Skeletal muscle tissue (tissue), 4 donors: ENCODE measurements around the gene HRK. TPM values are rescaled to one million over a fixed set of nuclear protein-coding genes. Genes with fewer than 3 reads are reported as not detected.

Source experiments
- H3K27ac ChIP-seq: one replicate; pipeline ENCODE4 v1.7.0; 2013; ENCODE audit warnings: mild to moderate bottlenecking, low read depth, low read length, inconsistent platforms
- H3K27me3 ChIP-seq, 3 donors: one replicate each; pipeline ENCODE4 v1.7.0; 2013; ENCODE audit warnings: low read length in 3 of 3; ENCODE audit not compliant: control insufficient read depth in 3 of 3, insufficient read depth in 3 of 3
- H3K36me3 ChIP-seq, 3 donors: one replicate each; pipeline ENCODE4 v1.7.0; 2013; ENCODE audit warnings: low read length in 3 of 3; ENCODE audit not compliant: control insufficient read depth in 3 of 3, insufficient read depth in 3 of 3
- H3K4me1 ChIP-seq, 3 donors: one replicate each; pipeline ENCODE4 v1.7.0; 2013; ENCODE audit warnings: low read length in 3 of 3, mild to moderate bottlenecking in 3 of 3; ENCODE audit not compliant: control insufficient read depth in 3 of 3, insufficient read depth in 3 of 3
- H3K4me3 ChIP-seq, 3 donors: one replicate each; pipeline ENCODE4 v1.7.0; 2013; ENCODE audit warnings: low read length in 3 of 3
- H3K9ac ChIP-seq, 3 donors: one replicate each; pipeline ENCODE4 v1.7.0; 2013; ENCODE audit warnings: low read length in 3 of 3, mild to moderate bottlenecking in 3 of 3, moderate library complexity in 2 of 3, low read depth in 1 of 3
- H3K9me3 ChIP-seq, 3 donors: one replicate each; pipeline ENCODE4 v1.7.0; 2013; ENCODE audit warnings: low read length in 3 of 3; ENCODE audit not compliant: control insufficient read depth in 3 of 3
- total RNA-seq: library from RNA; depleted of rRNA; stranded (reverse); fragments of >200 nt; gene quantifications from one replicate; pipeline ENCODE4 v1.2.3, GENCODE V29; 2014
- donor health status: Osteomylitis.

Gene HRK
- total RNA-seq, 1 donor from 2014 or later, result 0.52 TPM

DNA sequence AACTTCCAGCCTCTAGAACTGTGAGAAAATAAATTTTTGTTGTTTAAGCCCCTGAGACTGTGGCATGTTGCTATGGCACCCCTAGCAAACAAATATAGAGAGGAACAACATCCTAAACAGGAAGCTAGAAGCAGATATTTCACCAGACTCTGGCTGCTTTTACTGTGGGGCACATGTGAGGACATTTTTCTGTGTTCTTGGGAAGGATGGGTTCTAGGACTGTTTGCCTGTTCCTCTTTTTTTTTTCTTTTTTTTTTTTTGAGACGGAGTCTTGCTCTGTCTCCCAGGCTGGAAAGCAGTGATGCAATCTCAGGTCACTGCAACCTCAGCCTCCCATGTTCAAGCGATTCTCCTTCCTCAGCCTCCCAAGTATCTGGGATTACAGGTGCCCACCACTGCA is 4.2 kb upstream of the HRK start:
- Histone ChIP-seq H3K9ac (no peak overlapping the region), H3K4me1 (peaks cover 10 to 14% (median 13%) of the 10 kb centered on the region in 3 donors), H3K27me3 (peaks cover 17 to 24% (median 22%) of the 10 kb centered on the region in 3 donors), H3K27ac (no peak overlapping the region), H3K9me3 (no peaks in the 10 kb centered on the region), H3K36me3 (no peaks in the 10 kb centered on the region), H3K4me3 (no peak overlapping the region)

DNA sequence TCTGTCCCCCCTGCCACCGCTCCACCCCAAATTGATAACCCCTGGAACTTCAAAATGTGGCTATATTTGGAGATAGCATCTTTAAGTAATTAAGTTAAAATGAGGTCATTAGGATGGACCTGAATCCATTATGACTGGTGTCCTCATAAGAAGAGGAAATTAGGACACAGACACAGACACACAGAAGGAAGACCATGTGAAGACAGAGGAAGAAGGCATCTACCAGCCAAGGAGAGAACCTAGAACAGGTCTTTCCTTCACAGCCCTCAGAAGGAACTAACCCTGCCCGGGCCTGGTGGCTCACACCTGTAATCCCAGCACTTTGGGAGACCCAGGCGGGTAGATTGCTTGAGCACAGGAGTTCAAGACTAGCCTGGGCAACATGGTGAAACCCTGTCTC is 3.6 kb upstream of the HRK start:
- H3K36me3 ChIP-seq, result no peaks in the 10 kb centered on the region
- H3K27ac ChIP-seq, result no peak overlapping the region
- peaks cover 16 to 20% (median 19%) of the 10 kb centered on the region in 3 donors for H3K4me1 ChIP-seq
- H3K9ac ChIP-seq, result no peak overlapping the region
- no peaks in the 10 kb centered on the region for H3K9me3 ChIP-seq
- H3K27me3 ChIP-seq, result peaks cover 23 to 31% (median 28%) of the 10 kb centered on the region in 3 donors
- no peak overlapping the region for H3K4me3 ChIP-seq

DNA sequence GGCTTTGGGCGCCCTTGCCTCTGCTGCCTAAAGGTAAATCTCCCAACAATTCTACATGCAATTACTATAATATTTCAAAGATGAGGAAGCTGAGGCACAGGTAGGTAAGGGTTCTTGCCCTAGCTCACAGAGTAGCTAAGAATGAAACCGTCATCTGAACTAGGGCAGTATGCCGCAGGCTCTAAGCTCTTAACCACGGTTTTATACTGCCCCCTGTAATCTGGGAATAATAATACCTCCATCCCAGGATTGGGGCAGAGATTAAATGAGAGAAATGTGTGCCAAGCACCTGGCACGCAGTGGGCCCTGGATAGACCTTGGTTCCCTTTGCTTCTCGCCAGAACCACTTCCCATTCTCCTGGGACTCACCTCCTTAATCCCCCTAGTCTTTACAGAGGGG is 1.5 kb upstream of the HRK start:
- no peak overlapping the region for H3K27ac ChIP-seq
- H3K4me1 ChIP-seq, result peaks cover 30 to 34% (median 32%) of the 10 kb centered on the region in 3 donors
- H3K4me3 ChIP-seq, result no peak overlapping the region
- no peak overlapping the region for H3K9ac ChIP-seq
- peaks cover 41 to 50% (median 48%) of the 10 kb centered on the region in 3 donors for H3K27me3 ChIP-seq
- no peaks in the 10 kb centered on the region for H3K36me3 ChIP-seq
- no peaks in the 10 kb centered on the region for H3K9me3 ChIP-seq

- Histone ChIP-seq H3K27ac (no peak overlapping the region), H3K4me3 (peak overlapping the region; percentile 24 to 65 (median 54)), H3K27me3 (peaks cover 48 to 56% (median 50%) of the 10 kb centered on the region in 3 donors), H3K36me3 (no peaks in the 10 kb centered on the region), H3K9ac (peak overlapping the region in 2 of 3 donors; percentile 16 to 38), H3K4me1 (peaks cover 30 to 34% (median 32%) of the 10 kb centered on the region in 3 donors), H3K9me3 (no peaks in the 10 kb centered on the region)
These were observed 751 bp upstream of the HRK start for GRCh38 chr12:116881877-116882507.

GRCh38 chr12:116880817-116881324 is 370 bp downstream of the HRK start:
- Histone ChIP-seq H3K27ac (no peak overlapping the region), H3K9me3 (no peaks in the 10 kb centered on the region), H3K36me3 (no peaks in the 10 kb centered on the region), H3K9ac (no peak overlapping the region), H3K27me3 (peaks cover 57 to 66% (median 59%) of the 10 kb centered on the region in 3 donors), H3K4me1 (peaks cover 30 to 34% (median 32%) of the 10 kb centered on the region in 3 donors), H3K4me3 (peak overlapping the region; percentile 38 to 52 (median 52))

GRCh38 chr12:116880213-116880816 is 926 bp downstream of the HRK start:
- H3K9ac ChIP-seq, result peak overlapping the region in 1 of 3 donors; percentile 11
- peak overlapping the region; percentile 38 to 52 (median 52) for H3K4me3 ChIP-seq
- no peaks in the 10 kb centered on the region for H3K9me3 ChIP-seq
- H3K27me3 ChIP-seq, result peaks cover 59 to 67% (median 60%) of the 10 kb centered on the region in 3 donors
- peaks cover 30 to 34% (median 32%) of the 10 kb centered on the region in 3 donors for H3K4me1 ChIP-seq
- H3K36me3 ChIP-seq, result no peaks in the 10 kb centered on the region
- no peak overlapping the region for H3K27ac ChIP-seq

DNA sequence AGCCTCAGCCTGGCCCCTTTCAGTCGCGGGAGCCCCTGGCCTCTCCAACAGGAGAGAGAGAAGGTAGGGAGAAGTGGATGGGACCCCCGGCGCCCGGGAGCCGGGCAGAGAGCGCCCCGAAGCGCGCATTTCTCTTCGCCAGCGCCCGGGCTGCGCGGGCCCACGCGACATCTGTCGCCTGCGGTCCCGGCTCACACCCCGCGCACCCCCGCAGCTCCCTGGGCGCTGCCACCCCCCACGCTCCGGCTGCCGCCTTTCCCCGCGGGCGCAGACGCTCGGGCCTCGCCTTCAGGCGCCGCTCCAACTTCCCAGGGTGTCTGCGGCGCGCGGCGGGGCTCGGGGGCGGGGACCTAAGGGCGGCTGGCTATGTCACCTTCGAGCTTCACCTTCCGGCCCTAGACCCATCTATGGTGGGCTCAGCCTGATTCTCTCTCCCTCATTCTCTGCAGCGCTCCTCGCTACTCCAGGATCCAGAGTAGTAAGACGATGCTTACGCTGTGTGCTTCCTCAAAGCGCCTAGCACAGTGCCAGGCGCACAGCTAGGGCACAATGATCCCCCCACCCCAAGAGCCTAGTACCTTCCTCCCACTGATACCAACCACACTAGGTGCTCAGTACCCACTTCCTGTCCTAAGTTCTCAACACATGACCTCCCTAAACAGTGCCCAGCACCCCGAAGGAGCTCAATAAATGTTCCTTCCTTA is 1.6 kb downstream of the HRK start:
- H3K27ac ChIP-seq, result no peak overlapping the region
- peaks cover 0 to 1% (median under 1%) of the 10 kb centered on the region in 3 donors for H3K9me3 ChIP-seq
- H3K9ac ChIP-seq, result peak overlapping the region in 2 of 3 donors; percentile 38 to 51
- peak overlapping the region in 2 of 3 donors; percentile 38 to 52 for H3K4me3 ChIP-seq
- no peaks in the 10 kb centered on the region for H3K36me3 ChIP-seq
- peaks cover 61 to 72% (median 63%) of the 10 kb centered on the region in 3 donors for H3K27me3 ChIP-seq
- H3K4me1 ChIP-seq, result peaks cover 30 to 34% (median 32%) of the 10 kb centered on the region in 3 donors

- H3K4me3 ChIP-seq, result peak overlapping the region in 2 of 3 donors; percentile 41 to 52
- no peak overlapping the region for H3K27ac ChIP-seq
- peaks cover 66 to 78% (median 68%) of the 10 kb centered on the region in 3 donors for H3K27me3 ChIP-seq
- H3K4me1 ChIP-seq, result peaks cover 30 to 34% (median 32%) of the 10 kb centered on the region in 3 donors
- peak overlapping the region in 2 of 3 donors; percentile 38 to 51 for H3K9ac ChIP-seq
- H3K36me3 ChIP-seq, result no peaks in the 10 kb centered on the region
- peaks cover 0 to 4% (median 3%) of the 10 kb centered on the region in 3 donors for H3K9me3 ChIP-seq
These were observed 2.4 kb downstream of the HRK start for GRCh38 chr12:116878567-116879508.
